Parathyroid adenoma (tissue), 2 donors: Measurements from ENCODE around the gene GLRA2.

ENCODE experiments used
- H2AFZ ChIP-seq: fragments of 300-600 bp; sonication (generic); one replicate; pipeline ENCODE4 v1.7.0; 2017; ENCODE audit warnings: antibody characterized with exemption, mild to moderate bottlenecking
- H3K27ac ChIP-seq: fragments of 300-600 bp; sonication (generic); one replicate; pipeline ENCODE4 v1.7.0; 2017
- H3K27me3 ChIP-seq: fragments of 300-600 bp; sonication (generic); one replicate; pipeline ENCODE4 v1.7.0; 2017; ENCODE audit warnings: low read length; ENCODE audit not compliant: control insufficient read depth, insufficient read depth
- H3K36me3 ChIP-seq: fragments of 300-600 bp; sonication (generic); one replicate; pipeline ENCODE4 v1.7.0; 2017; ENCODE audit warnings: low read length; ENCODE audit not compliant: control insufficient read depth, insufficient read depth
- H3K4me1 ChIP-seq: fragments of 300-600 bp; sonication (generic); one replicate; pipeline ENCODE4 v1.7.0; 2017; ENCODE audit warnings: control low read depth
- H3K4me2 ChIP-seq: fragments of 300-600 bp; sonication (generic); one replicate; pipeline ENCODE4 v1.7.0; 2017; ENCODE audit warnings: low read length
- H3K4me3 ChIP-seq: fragments of 300-600 bp; sonication (generic); one replicate; pipeline ENCODE4 v1.7.0; 2017; ENCODE audit warnings: low read depth, low read length
- H3K79me2 ChIP-seq: fragments of 300-600 bp; sonication (generic); one replicate; pipeline ENCODE4 v1.7.0; 2017; ENCODE audit warnings: control low read depth
- H3K9ac ChIP-seq: fragments of 300-600 bp; sonication (generic); one replicate; pipeline ENCODE4 v1.7.0; 2017; ENCODE audit warnings: mild to moderate bottlenecking
- H3K9me3 ChIP-seq: fragments of 300-600 bp; sonication (generic); one replicate; pipeline ENCODE4 v1.7.0; 2017; ENCODE audit warnings: low read length; ENCODE audit not compliant: control insufficient read depth
- TF ChIP-seq, protein P1 (sequence below): fragments of 300-600 bp; sonication (generic); IDR thresholded peaks from one replicate; pipeline ENCODE4 v1.7.0; 2017; ENCODE audit warnings: antibody characterized with exemption, mild to moderate bottlenecking
- donor health status: primary hyperparathyroidism.

Gene GLRA2

DNA sequence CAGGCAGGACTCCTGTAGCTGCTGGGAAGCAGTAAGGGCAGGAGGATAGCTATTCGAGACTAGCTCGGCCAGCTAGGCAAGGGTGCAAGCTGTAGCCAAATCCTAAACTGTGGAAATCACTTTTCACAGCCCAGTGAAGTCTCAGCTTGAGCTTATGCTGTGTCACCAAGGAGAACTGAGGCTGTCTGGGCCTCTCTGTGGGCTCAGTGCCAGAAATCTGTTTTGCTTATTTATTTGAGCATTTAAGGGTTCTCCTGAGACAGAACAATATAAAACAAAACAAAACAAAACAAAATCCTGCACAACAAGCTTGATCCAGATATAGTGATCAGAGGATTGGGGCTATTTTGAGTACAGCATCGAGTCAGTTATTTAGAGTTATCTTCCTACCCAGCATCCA, 246.1 kb downstream of the GLRA2 start:
- Histone ChIP-seq H3K4me3 (no peak overlapping the region), H3K36me3 (no peaks in the 10 kb centered on the region), H3K9ac (no peak overlapping the region), H3K4me1 (no peaks in the 10 kb centered on the region), H3K79me2 (no peaks in the 10 kb centered on the region), H3K27me3 (no peaks in the 10 kb centered on the region), H3K27ac (no peak overlapping the region), H2AFZ (no peak overlapping the region), H3K9me3 (no peaks in the 10 kb centered on the region), H3K4me2 (no peak overlapping the region)
- TF ChIP-seq, protein P1, sequence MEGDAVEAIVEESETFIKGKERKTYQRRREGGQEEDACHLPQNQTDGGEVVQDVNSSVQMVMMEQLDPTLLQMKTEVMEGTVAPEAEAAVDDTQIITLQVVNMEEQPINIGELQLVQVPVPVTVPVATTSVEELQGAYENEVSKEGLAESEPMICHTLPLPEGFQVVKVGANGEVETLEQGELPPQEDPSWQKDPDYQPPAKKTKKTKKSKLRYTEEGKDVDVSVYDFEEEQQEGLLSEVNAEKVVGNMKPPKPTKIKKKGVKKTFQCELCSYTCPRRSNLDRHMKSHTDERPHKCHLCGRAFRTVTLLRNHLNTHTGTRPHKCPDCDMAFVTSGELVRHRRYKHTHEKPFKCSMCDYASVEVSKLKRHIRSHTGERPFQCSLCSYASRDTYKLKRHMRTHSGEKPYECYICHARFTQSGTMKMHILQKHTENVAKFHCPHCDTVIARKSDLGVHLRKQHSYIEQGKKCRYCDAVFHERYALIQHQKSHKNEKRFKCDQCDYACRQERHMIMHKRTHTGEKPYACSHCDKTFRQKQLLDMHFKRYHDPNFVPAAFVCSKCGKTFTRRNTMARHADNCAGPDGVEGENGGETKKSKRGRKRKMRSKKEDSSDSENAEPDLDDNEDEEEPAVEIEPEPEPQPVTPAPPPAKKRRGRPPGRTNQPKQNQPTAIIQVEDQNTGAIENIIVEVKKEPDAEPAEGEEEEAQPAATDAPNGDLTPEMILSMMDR = no peak

DNA sequence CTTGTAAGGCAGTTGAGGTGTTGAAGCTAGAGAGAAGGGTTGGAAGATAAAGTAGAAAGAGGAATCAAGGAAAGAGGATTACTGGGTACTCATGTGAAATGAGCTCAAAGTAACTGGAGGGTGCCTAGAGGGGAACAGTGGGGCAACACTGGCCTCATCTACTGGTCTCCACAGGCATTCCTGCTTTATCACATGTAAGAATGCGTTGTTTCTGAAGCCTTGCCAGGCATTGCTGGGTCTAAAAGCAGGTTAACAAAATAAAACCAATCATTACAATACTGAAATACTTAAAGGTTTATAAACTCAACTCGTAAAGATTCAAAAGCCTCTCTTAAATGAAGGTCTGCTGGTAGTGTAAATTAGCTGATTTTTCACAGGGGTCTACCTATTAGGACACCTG, 247.6 kb downstream of the GLRA2 start:
- Histone ChIP-seq H3K27ac (no peak overlapping the region), H3K79me2 (no peaks in the 10 kb centered on the region), H3K4me1 (no peaks in the 10 kb centered on the region), H3K9ac (no peak overlapping the region), H3K27me3 (no peaks in the 10 kb centered on the region), H3K9me3 (no peaks in the 10 kb centered on the region), H2AFZ (no peak overlapping the region), H3K36me3 (no peaks in the 10 kb centered on the region), H3K4me2 (no peak overlapping the region), H3K4me3 (no peak overlapping the region)
- TF ChIP-seq, protein P1 = no peak

DNA sequence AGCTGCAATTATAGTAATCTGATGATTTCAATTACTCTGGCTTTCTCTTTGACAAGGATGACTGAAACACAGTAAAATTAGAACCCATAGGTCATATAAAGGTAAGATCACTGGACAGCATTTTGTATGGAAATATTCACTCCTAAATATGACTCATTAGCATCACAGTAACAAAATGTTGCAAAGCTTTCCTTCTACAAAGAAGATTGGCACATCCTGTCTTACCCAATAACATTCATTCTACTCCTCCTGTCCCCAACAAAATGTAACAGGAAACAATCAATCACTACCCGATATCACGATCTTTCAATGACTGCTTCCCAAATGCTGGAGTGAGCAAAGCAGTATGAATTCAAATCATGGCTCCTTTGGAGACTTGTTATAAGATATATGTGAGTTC, 248.2 kb downstream of the GLRA2 start:
- H3K27me3 ChIP-seq = no peaks in the 10 kb centered on the region
- no peaks in the 10 kb centered on the region for H3K36me3 ChIP-seq
- H3K4me1 ChIP-seq = no peaks in the 10 kb centered on the region
- no peaks in the 10 kb centered on the region for H3K9me3 ChIP-seq
- no peak overlapping the region for H3K27ac ChIP-seq
- H3K9ac ChIP-seq = no peak overlapping the region
- H3K4me2 ChIP-seq = no peak overlapping the region
- H3K79me2 ChIP-seq = no peaks in the 10 kb centered on the region
- no peak overlapping the region for H2AFZ ChIP-seq
- TF ChIP-seq, protein P1 = no peak
- no peak overlapping the region for H3K4me3 ChIP-seq

DNA sequence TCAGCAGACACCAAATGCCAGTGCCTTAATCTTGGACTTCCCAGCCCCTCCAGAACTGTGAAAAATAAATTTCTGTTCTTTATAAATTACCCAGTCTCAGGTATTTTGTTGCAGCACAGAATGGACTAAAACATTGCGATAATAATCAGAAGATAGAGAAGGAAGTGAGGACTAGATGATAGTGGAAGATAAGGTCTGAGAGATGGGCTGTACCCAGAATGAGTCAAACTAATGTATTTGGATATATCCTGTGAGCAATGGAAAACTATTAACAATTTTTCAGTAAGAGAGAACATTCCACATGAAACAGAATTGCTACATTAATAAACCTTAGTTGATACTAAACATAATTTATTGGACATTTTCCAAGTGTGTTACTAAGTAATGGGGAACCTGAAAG, 250.2 kb downstream of the GLRA2 start:
- Histone ChIP-seq H3K36me3 (no peaks in the 10 kb centered on the region), H3K4me3 (no peak overlapping the region), H3K9me3 (no peaks in the 10 kb centered on the region), H3K27me3 (no peaks in the 10 kb centered on the region), H3K4me2 (no peak overlapping the region), H3K9ac (no peak overlapping the region), H2AFZ (no peak overlapping the region), H3K79me2 (no peaks in the 10 kb centered on the region), H3K4me1 (no peaks in the 10 kb centered on the region), H3K27ac (no peak overlapping the region)
- TF ChIP-seq, protein P1 = no peak
